ENCODE data around the gene ANKIB1. TPM values are rescaled to one million over a fixed set of nuclear protein-coding genes. Genes with fewer than 3 reads are reported as not detected.

The ANKIB1 gene
- total and polyA plus RNA-seq, 2 donors (not counting 1 experiment from before 2014, with no cell fraction given) = 16.5 to 76.7 TPM

DNA sequence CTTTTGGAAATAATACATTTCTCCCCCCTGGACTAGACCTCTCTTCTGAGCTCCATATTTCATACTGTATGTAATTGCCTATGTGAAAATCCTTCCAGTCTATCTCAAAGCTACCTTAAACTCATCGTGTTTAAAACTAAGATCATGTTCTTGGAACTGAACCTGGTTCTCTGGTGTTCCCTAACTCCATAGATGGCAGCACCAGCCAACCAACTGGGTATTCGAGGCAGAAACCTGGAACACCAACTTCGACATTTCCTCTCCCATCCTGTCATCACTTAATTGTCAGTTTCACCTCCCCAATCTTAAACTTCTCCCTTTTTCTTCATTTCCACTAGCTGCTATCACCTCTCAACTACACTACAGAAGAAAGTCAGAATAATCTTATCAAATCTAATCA is 87.0 kb downstream of the ANKIB1 start:
- intact Hi-C loops (cut with micrococcal nuclease) = no loop called here
- CTCF ChIA-PET = no interaction called here
- POLR2A ChIA-PET = no interaction called here

DNA sequence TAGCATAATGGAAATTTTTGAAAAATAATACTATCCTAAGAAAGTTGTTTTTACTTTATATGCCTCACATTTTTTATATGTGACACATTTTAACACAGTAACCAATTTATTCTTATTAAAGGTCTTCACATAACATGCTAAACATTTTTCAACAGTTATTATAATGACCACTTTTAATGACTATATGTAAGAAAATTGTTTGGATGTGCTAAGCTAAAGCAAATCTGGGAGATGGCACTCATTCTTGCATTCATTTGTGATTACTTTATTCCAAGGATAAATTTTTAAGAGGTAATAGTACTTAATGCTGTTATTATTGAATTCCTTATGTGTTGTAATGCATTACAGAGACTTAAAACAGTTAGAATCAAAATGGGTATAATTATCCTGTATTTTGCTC is 88.1 kb downstream of the ANKIB1 start:
- H3K4me1 ChIP-seq (ENCODE audit: control insufficient read depth in 2 of 2, insufficient read depth in 2 of 2, low read length in 2 of 2) = no peaks in the 10 kb centered on the region
- Mint-ChIP-seq H3K9me3 (ENCODE audit: insufficient read depth) (no peaks in the 10 kb centered on the region), H3K4me1 (no peaks in the 10 kb centered on the region), H3K27ac (no peak overlapping the region), H3K4me3 (no peak overlapping the region), H3K27me3 (no peaks in the 10 kb centered on the region)
- no peak overlapping the region for H3K9ac ChIP-seq (ENCODE audit: low read length)
- H3K4me3 ChIP-seq (ENCODE audit: control extremely low read depth in 1 of 5, extremely low read depth in 1 of 5, insufficient read depth in 1 of 5, low read depth in 2 of 5, low read length in 4 of 5) = no peak overlapping the region
- H3K27me3 ChIP-seq (replicated peaks in 1 of 4; ENCODE audit: control extremely low read depth in 1 of 4, control insufficient read depth in 3 of 4, insufficient read depth in 4 of 4, low read length in 3 of 4) = no peaks in the 10 kb centered on the region
- no peak overlapping the region for H3K27ac ChIP-seq (ENCODE audit: low read length in 2 of 2)
- no peaks in the 10 kb centered on the region for H3K36me3 ChIP-seq (replicated peaks in 1 of 2; ENCODE audit: control extremely low read depth in 1 of 2, control insufficient read depth in 1 of 2, extremely low read depth in 1 of 2, insufficient read depth in 2 of 2, low read length in 1 of 2)
- intact Hi-C loops (cut with micrococcal nuclease) = no loop called here
- CTCF ChIA-PET = no interaction called here
- DNase-seq (no peak), ATAC-seq (ENCODE audit: low read depth) (no peak)
- peaks cover 0 to 6% (median 3%) of the 10 kb centered on the region in 3 donors for H3K9me3 ChIP-seq (ENCODE audit: control extremely low read depth in 1 of 3, control insufficient read depth in 2 of 3, insufficient read depth in 1 of 3, low read length in 2 of 3)
- no peaks in the 10 kb centered on the region for H4K20me1 ChIP-seq (ENCODE audit: control insufficient read depth, insufficient read depth, low read length, poor library complexity, severe bottlenecking)
- no peak overlapping the region for H2AFZ ChIP-seq (ENCODE audit: insufficient read depth, low read depth, low read length, poor library complexity, severe bottlenecking)
- H3K79me2 ChIP-seq (ENCODE audit: control insufficient read depth, insufficient read depth, low read length) = no peaks in the 10 kb centered on the region
- TF ChIP-seq, protein P1, sequence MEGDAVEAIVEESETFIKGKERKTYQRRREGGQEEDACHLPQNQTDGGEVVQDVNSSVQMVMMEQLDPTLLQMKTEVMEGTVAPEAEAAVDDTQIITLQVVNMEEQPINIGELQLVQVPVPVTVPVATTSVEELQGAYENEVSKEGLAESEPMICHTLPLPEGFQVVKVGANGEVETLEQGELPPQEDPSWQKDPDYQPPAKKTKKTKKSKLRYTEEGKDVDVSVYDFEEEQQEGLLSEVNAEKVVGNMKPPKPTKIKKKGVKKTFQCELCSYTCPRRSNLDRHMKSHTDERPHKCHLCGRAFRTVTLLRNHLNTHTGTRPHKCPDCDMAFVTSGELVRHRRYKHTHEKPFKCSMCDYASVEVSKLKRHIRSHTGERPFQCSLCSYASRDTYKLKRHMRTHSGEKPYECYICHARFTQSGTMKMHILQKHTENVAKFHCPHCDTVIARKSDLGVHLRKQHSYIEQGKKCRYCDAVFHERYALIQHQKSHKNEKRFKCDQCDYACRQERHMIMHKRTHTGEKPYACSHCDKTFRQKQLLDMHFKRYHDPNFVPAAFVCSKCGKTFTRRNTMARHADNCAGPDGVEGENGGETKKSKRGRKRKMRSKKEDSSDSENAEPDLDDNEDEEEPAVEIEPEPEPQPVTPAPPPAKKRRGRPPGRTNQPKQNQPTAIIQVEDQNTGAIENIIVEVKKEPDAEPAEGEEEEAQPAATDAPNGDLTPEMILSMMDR (IDR thresholded peaks at IDR 0.05) = no peak
- no peak for TF ChIP-seq EZH2 (IDR thresholded peaks at IDR 0.05; ENCODE audit: borderline replicate concordance, insufficient read depth, low read depth, low read length, poor library complexity, severe bottlenecking)
- POLR2A ChIA-PET = interaction anchor here (0.5 kb wide), 1 partner anchor 267 kb away, joined by 3 read pairs; no protein-coding TSS in a partner anchor
- H3K4me2 ChIP-seq (replicated peaks; ENCODE audit: low read depth, low read length, poor library complexity, severe bottlenecking) = no peak overlapping the region

More for the DNA sequence above, 87.0 kb downstream of the ANKIB1 start:
- TF ChIP-seq, protein P1 (IDR thresholded peaks at IDR 0.05) = no peak
- TF ChIP-seq EZH2 (IDR thresholded peaks at IDR 0.05; ENCODE audit: borderline replicate concordance, insufficient read depth, low read depth, low read length, poor library complexity, severe bottlenecking) = no peak
- no peak overlapping the region for H2AFZ ChIP-seq (ENCODE audit: insufficient read depth, low read depth, low read length, poor library complexity, severe bottlenecking)
- Mint-ChIP-seq H3K4me3 (no peak overlapping the region), H3K4me1 (no peaks in the 10 kb centered on the region), H3K9me3 (ENCODE audit: insufficient read depth) (no peaks in the 10 kb centered on the region), H3K27me3 (no peaks in the 10 kb centered on the region), H3K27ac (no peak overlapping the region)
- H3K36me3 ChIP-seq (replicated peaks in 1 of 2; ENCODE audit: control extremely low read depth in 1 of 2, control insufficient read depth in 1 of 2, extremely low read depth in 1 of 2, insufficient read depth in 2 of 2, low read length in 1 of 2) = no peaks in the 10 kb centered on the region
- H3K27me3 ChIP-seq (replicated peaks in 1 of 4; ENCODE audit: control extremely low read depth in 1 of 4, control insufficient read depth in 3 of 4, insufficient read depth in 4 of 4, low read length in 3 of 4) = no peaks in the 10 kb centered on the region
- no peaks in the 10 kb centered on the region for H3K4me1 ChIP-seq (ENCODE audit: control insufficient read depth in 2 of 2, insufficient read depth in 2 of 2, low read length in 2 of 2)
- WGBS (ENCODE audit: insufficient coverage) = 98% methylated on average over 3 of the region's 3 CpGs
- ATAC-seq (ENCODE audit: low read depth) (no peak), DNase-seq (no peak)
- H3K9ac ChIP-seq (ENCODE audit: low read length) = no peak overlapping the region
- no peak overlapping the region for H3K4me3 ChIP-seq (ENCODE audit: control extremely low read depth in 1 of 5, extremely low read depth in 1 of 5, insufficient read depth in 1 of 5, low read depth in 2 of 5, low read length in 4 of 5)
- H3K79me2 ChIP-seq (ENCODE audit: control insufficient read depth, insufficient read depth, low read length) = no peaks in the 10 kb centered on the region
- peaks cover 0 to 6% (median 3%) of the 10 kb centered on the region in 3 donors for H3K9me3 ChIP-seq (ENCODE audit: control extremely low read depth in 1 of 3, control insufficient read depth in 2 of 3, insufficient read depth in 1 of 3, low read length in 2 of 3)
- H3K27ac ChIP-seq (ENCODE audit: low read length in 2 of 2) = no peak overlapping the region
- H4K20me1 ChIP-seq (ENCODE audit: control insufficient read depth, insufficient read depth, low read length, poor library complexity, severe bottlenecking) = no peaks in the 10 kb centered on the region
- H3K4me2 ChIP-seq (replicated peaks; ENCODE audit: low read depth, low read length, poor library complexity, severe bottlenecking) = no peak overlapping the region
